Hepatocyte (in vitro differentiated cells): ENCODE results near the gene PRR18.

Source experiments
- EZH2 ChIP-seq: fragments of 200-600 bp; sonication (generic); IDR thresholded peaks from 2 replicates; pipeline ENCODE4 v1.6.1; 2016; ENCODE audit warnings: antibody characterized with exemption, mild to moderate bottlenecking, borderline replicate concordance
- EZH2phosphoT487 ChIP-seq: fragments of 200-600 bp; sonication (generic); IDR thresholded peaks from one replicate; pipeline ENCODE4 v1.6.1; 2018; ENCODE audit warnings: antibody characterized with exemption, mild to moderate bottlenecking, low read depth, moderate library complexity; ENCODE audit not compliant: unreplicated experiment, severe bottlenecking
- TF ChIP-seq, protein P1 (sequence below): fragments of 200-600 bp; sonication (generic); IDR thresholded peaks from 2 replicates; pipeline ENCODE4 v1.5.1; 2016; ENCODE audit warnings: antibody characterized with exemption, mild to moderate bottlenecking; ENCODE audit not compliant: poor library complexity

DNA sequence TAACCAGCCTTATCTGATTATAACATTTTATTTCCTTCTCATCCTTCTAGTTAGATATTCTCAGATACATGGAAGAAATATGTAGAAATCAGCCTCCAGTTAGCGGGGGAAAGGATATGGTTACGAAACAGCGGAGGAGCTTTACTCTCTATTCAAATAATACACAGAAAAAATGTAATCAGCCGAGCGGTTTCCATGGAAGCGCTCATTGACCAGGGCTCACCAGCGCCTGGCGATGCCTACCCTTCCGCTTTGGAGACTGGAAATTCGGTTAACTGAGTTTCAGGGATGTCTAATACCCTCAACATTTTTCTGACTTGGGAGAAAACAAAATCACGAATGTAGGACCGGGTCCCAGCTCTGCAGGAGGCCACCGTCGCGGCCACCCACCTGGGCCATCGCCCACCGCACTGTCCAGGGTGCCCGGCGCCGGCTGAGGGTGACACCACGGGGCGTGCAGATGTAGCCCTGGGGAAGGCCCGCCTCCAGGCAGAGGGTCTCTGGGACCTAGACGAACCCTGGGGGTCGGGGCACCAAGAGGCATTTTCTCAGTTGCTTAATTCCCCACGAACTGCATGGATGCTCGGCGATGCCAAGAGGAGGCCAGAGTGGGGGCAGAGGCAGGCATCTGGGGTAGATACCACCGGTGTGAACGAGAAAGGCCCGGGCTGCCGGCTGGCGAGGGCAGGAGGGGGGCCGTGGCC lies 1.7 kb downstream of the PRR18 start:
- no peak for TF ChIP-seq EZH2
- TF ChIP-seq, protein P1, sequence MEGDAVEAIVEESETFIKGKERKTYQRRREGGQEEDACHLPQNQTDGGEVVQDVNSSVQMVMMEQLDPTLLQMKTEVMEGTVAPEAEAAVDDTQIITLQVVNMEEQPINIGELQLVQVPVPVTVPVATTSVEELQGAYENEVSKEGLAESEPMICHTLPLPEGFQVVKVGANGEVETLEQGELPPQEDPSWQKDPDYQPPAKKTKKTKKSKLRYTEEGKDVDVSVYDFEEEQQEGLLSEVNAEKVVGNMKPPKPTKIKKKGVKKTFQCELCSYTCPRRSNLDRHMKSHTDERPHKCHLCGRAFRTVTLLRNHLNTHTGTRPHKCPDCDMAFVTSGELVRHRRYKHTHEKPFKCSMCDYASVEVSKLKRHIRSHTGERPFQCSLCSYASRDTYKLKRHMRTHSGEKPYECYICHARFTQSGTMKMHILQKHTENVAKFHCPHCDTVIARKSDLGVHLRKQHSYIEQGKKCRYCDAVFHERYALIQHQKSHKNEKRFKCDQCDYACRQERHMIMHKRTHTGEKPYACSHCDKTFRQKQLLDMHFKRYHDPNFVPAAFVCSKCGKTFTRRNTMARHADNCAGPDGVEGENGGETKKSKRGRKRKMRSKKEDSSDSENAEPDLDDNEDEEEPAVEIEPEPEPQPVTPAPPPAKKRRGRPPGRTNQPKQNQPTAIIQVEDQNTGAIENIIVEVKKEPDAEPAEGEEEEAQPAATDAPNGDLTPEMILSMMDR, result no peak
- TF ChIP-seq EZH2phosphoT487, result no peak
